Right hindlimb (tissue), 1 donor: ENCODE measurements around the gene SLC1A7.

Experiments
- DNase-seq: peaks from one replicate; pipeline ENCODE4 v3.0.0-alpha.2; 2018

SLC1A7 gene

DNA sequence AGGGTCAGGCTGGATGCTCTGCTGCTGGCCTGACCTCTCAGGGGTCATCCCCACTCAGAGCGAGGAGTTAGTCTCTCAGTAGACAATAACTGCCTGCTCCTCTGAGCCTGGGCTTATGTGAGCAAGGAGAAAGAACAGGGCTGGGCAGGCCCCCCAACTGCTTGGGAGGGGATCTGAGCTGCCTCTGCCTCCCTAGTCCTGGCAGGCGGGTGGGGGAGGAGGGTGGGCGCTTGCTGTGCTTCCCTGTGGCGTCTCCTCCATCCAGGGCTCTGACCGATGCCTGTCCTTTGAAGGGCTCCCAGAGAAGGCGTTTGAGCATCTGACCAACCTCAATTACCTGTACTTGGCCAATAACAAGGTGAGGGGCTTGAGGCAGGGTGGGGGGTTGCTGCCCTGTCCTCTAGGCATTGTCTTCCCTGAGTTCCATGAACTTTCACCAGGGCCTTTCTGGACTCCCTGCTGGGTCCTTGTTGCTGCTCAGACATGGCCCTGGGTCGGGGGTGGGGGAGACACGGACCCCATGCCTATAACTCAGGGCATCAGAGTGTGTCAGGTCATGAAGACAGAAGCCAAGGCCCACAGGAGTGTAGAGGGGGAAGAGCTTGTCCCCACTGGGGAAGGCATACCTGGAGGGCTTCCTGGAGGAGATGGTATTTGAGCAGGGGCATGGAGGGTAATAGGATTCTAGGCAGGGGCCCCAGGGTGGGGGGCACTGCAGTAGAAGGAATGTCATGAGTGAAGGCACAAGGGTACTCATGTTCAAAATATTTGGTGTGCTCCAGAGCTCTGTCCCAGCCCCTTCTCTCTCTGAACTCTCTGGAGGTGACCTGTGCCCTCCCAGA is 67.9 kb downstream of the SLC1A7 start:
- no peak for DNase-seq

DNA sequence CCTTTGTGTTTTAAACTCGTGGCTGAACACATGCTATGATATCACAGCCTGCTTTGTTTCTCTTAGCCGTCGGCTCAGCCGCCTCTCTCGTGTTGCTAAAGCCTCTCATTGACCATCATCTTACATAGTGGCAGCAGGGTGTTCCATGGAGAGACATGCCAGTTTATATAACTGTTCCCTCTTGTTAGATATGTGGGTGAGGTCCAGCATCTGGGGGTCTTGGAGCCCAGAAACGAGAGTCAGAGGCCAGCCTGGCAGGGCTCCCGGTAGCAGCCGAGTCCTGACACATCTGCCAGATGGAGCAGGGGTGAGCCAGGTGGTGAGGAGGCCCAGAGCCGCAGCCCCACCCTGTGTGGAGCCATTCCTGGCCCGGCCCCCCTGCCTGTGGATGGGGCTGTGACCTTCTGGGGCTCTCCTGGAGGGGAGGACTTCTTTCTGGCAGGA is 68.5 kb downstream of the SLC1A7 start:
- DNase-seq = peak; percentile 52

DNA sequence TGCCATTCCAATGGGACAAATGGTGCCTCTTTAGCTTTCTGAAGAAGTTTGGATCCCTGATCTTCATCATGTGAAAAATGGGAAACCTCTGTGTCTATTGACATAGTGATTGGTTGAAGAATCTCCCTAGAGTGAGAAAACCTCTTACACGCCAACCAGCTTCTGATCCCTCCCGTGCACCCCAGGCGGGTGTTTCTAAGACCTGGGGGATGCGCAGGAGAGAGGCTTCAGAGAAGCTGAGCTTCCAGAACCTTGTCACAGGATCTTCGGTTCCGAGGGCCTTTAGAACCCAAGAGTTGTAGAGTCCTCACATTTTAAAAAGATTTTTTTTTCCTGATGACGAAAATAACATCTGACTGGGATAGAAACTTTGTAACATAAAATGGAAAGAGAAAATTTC is 69.2 kb downstream of the SLC1A7 start:
- no peak for DNase-seq

DNA sequence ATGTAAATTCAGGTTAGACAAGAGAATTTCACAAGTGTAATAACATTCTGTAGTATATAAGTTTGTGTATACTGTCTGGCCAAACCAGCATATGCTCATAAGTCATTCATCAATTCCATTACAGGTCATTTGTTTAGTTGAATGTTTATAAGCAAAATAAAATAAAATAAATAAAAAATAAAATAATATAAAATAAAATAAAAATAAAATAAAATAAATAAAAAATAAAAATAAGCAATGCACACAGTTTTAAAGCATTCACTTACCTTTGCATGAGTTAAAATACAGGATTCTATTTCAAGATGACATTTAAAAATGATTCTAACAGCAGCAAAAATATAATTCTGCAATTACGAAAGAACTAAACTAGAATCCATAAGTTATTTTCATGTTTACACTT is 70.5 kb downstream of the SLC1A7 start:
- DNase-seq = no peak

DNA sequence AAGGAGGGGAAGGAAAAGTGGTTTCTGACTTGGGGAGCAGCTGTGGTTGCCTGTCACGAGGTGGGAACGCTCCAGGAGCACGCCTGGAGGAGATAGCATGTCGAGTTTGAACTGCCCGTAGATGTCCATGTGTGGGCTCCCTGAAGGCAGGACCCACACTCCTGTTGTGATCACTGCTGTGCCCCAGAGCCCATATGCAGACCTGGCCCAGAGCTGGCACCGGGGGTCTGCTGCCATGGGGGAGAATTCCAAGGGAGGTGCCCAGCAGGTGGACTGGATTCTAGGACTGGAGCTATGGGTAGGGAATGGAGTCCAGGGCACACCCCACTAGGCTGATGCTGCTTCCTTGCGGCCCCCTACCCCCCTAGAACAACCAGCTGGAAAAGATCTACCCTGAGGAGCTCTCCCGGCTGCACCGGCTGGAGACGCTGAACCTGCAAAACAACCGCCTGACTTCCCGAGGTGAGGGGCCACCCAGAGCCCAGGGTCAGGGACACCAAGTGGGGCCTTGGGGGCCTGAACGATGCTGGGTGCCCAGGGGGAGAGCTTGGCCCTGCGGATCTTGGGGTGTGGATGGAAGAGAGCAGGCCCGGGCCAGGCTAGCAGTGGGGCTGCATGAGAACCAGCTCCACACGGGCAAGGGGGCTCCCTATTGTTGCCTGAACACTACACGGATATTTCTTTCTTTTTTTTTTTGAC is 71.1 kb downstream of the SLC1A7 start:
- peak; percentile 5 for DNase-seq

DNA sequence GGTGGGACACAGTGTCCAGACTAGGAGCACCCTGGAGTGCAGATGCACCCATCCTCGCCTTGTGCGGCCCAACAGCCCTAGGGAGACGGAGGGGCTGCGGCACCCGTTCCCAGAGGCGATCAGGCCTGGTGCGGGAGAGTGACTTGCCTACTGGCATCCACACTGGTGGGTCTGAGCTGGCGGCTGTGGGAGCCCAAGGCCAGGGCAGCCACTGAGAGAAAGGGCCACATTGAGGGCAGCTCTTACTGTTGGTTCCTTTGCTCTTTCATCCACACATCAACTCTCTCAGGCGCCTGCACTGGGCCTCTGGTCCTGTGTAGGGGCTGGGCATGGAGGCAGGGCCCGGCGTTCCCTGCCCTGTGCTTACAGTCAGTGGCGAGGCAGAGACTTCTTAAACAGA is 71.8 kb downstream of the SLC1A7 start:
- DNase-seq = peak; percentile 0

DNA sequence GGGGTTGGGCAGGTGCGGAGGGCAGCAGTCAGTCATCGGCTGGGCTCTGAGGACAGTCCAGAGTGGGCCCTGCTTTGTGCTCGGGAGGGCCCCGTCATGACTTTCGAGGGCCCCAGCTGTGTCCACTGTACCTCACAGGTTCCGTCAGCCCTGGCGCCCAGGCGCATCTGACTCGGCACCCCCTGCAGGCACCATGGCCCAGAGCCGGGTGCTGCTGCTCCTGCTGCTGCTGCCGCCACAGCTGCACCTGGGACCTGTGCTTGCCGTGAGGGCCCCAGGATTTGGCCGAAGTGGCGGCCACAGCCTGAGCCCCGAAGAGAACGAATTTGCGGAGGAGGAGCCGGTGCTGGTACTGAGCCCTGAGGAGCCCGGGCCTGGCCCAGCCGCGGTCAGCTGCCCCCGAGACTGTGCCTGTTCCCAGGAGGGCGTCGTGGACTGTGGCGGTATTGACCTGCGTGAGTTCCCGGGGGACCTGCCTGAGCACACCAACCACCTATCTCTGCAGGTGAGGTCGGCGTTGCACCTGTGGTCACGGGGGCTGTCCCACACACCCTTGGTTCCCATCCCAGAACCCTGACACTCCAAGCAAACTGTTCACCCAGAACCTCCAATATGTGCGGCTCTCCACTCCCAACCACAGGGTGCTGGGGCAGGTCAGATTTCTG is 72.6 kb downstream of the SLC1A7 start:
- DNase-seq = peak; percentile 1

DNA sequence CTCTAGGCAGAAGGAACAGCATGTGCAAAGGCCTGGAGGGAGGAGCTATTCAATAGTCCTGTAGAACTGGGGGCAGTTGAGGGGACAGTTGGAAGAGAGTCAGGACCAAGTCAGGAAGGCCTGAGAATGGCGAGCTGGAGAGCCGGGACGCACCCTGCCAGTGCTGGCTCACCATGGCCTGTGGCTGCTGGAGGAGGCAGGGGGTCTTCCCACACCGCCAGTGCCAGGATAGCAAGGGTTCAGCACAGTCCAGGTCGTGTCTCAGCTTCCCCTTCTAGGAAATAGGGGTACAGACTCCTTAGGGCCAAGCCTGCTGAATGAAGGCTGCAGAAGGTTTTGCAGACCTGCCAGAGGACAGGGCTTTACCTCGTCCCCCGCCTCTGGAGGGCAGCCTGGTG is 73.2 kb downstream of the SLC1A7 start:
- no peak for DNase-seq

DNA sequence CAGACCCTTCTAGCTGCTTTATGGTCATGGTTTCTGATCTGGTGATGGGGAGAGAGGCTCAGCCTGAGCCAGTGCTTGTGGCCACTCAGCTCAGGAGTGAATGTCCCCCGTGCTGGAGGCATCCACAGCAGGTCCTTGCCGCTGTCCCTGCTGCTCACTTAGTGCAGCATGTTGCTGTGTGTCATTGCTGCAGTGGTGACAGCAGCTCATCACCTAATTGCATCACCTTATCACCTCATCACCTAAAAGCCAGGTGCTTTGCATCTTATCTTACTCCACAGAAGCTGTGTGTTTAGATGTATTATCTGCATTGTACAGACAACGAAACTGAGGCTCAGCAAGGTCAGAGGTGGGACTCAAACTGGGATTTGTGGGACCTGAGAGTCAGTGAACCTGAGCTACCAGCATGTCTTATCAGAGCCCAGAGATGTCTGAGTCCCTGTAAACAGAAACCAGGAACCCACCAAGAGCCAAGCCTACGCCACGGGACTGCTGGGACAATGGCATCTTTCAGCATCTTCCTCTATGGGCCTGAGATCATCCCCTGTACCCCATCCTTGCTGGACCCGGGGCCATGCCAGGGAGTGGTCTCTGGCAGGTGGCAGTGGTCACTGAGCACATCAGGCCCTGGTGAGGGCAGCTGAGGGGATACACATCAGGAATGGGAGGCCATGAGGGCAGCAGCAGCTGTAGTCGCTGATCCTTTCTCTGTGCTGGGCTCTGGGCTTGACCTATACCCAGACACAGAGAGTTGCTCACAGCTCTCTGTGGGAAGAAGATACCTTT is 73.9 kb downstream of the SLC1A7 start:
- DNase-seq = no peak

DNA sequence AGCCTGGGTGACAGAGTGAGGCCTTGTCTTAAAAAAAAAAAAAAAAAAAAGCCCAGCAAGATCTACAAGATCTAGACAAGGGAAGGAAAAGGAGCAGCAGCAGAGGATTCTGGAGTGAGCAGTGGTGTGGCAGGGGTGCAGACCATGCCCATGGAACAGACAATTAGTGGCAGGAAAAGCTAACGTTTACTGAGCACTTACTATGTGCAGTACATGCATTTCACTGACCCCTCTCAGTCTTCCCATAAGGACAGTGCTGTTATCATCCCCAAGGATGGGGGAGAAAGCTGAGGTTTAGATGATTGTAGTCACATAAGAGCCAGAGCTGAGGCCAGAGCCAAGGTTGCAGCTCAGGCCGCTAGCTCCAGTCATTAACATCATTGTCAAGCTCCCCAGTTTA is 74.6 kb downstream of the SLC1A7 start:
- DNase-seq = no peak

DNA sequence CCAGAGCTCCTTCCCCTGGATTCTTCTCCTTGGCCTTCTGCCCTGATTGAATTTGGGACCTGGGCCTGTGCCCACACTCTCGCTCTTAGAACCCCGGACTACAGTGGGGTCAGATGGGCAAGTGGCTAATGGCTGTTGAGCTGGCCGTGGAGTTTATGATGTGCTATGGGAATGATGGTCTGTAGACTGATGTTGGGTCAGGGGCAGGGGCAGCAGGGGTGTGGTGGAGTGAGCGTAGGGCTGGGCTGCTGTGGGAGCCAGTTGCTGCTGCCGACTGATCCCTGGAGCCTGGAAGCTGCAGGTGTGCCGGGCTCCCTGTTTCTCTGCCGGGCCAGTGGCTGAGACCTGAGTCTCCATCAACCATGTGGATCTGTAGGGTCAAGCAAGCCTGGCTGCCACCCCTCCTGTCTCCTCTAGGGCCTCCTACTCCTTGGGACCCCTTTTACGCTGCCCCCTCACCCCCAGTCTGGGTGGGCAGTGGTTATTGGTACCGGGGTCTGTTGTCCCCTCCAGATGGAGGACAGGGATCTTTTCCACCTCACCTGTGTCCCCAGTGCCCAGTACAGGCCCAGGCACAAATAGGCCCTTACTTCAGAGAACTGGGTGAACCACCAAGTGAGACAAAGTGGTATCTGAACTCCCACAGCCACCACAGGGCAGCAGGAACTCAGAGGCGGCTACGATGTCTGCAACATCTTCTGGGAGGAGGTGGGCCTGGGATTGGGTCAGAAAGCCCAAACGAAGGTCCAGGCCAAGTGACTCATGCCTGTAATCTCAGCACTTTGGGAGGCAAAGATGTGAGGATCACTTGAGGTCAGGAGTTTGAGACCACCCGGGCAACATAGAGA is 75.3 kb downstream of the SLC1A7 start:
- no peak for DNase-seq

DNA sequence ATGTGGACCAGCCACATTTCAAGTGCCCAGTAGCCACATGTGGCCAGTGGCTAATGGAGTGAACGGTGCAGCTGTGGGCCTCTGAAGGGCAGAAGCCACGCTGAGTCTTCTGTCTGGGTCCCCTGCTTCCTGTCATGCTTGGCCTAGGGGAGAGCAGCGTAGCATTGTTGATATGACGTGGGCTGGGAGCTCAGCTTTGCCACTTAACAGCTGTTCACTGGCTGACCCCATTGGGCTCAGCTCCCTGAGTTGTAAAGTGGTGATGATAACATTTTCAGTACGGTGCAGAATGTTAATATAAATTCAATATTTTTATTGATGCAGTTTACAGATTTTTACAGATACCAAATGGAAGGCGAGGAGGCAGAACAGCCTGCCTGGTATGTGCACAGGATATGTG is 76.0 kb downstream of the SLC1A7 start:
- no peak for DNase-seq

DNA sequence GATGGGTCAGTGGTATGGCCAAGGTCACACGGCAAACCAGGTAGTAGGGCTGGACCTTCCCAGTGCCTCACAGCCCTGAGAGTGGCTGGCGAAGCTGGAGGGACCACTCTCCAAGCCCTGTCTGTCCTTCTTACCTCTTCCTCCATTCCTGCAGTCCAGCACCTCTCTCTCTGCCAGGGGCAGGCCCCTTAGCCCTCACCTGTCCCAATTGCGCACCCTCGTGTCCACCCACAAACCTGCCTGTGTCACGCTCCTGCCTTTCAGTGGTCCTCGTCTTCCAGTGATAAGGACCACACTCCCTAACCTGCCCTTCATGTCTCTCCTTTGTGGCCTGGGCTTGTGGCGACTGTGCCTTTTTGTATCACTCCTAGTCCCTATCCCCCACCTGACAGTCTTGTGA is 77.0 kb downstream of the SLC1A7 start:
- DNase-seq = no peak

DNA sequence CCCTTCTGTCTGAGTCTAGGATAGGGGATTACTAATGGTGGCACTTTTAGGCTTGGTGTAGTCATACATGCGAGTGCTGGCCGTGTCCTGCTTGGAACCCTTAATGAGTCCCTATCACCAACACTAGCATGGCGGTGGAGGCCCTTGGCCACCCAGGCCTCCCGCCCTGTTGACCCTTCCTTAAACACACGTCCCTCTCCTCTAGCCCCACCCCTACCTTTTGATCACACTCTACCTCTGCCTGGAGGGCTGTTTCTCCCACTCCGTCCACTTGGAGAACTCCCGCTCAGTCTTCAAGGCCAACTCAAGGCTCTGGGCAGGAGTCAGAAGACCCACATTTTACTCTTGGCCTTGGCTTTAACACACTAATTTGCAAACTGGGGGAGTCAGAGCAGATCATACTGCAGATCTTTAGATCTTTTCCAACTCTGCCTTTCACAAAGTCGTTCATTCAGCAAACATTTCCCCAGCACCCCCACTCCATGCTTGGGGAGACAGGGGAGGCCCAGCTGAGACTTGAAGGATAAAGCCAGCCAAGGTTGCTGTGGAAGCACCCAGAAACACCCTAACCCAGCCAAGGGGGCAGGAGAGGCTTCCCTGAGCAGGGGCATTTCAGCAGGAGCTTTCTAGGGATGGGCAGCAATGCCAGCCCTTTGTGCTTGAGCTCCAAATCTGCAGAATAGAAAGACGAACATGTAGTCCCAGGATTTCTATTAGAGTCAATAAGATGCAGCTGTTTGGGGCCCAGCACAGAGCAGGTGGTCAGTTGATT is 78.5 kb downstream of the SLC1A7 start:
- no peak for DNase-seq

DNA sequence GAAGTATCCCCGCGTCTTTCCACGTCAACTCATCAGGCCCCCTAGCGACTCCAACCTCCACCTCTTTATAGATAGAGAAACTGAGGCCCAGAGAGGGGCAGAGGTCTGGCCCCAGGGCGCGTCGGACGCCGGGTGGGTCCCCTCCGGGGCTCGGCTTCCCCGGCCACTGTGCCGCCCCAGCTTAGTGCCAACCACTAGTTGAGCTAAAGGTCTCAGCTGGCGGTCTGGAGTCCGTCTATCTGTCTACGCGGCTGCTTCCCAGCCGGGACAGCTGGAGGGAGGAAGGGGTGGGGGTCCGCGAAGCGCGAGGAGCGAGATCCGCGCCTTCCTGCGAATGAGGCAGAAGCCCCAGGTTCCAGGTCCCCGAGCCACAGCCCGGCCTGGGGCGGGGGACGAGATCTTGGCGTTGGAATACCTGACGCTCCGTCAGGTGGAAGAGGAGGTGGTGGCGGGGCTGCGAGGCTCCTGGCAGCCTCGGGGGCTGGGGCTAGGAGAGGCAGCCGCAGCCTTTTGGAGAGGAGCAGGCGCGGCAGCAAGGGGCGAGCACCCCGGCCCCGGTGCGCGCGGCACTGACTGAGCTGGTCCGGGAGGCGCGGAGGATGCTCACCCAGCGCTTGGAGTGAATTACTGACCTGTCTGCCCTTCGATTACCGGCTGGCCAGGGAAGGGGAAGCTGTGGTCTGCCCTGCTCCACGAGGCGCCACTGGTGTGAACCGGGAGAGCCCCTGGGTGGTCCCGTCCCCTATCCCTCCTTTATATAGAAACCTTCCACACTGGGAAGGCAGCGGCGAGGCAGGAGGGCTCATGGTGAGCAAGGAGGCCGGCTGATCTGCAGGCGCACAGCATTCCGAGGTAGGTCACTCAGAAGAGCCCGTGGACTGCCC is 79.5 kb downstream of the SLC1A7 start:
- peak; percentile 48 for DNase-seq

DNA sequence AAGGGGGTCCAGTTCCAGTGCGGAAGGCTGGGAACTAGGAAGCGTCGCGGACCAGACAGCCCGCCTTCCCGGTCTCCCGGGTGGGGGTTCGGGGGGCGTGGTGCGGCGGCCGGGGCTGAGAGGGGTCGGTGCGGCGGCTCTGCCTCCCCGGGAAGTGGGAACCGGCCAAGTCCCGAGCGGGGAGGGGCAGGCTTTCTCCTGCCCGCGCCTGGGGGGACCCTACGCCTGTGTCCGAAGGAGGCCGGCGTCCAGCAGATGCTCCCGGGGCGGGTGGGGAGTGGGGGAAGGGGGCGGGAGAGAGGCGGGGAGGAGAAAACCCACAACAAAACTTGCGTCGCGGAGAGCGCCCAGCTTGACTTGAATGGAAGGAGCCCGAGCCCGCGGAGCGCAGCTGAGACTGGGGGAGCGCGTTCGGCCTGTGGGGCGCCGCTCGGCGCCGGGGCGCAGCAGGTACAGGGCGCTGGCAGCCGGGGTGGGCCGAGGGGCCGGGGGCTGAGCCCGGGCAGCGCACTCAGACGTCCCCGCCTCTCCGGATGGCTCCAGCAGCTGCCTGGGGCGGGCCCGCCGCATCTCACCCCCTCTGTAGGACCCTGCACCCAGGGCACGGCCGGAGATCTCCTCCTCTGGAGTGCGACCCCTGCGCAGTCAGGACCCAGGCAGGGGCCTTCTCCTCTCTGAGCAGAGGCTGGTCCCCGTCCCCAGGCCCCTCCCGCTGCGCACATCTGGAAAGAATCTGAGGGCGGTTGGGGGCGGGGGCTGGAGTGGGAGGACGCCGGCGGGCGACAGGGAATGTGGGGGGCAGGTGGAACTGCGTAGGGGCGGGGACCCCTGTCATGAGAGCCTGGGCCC is 80.4 kb downstream of the SLC1A7 start, which contains the start of gene PODN:
TSS of gene PODN (plus strand) at position 355 of the 849 bp plus-strand sequence. CDS start 7,643 bp downstream, outside the sequence.
- peak; percentile 77 for DNase-seq

DNA sequence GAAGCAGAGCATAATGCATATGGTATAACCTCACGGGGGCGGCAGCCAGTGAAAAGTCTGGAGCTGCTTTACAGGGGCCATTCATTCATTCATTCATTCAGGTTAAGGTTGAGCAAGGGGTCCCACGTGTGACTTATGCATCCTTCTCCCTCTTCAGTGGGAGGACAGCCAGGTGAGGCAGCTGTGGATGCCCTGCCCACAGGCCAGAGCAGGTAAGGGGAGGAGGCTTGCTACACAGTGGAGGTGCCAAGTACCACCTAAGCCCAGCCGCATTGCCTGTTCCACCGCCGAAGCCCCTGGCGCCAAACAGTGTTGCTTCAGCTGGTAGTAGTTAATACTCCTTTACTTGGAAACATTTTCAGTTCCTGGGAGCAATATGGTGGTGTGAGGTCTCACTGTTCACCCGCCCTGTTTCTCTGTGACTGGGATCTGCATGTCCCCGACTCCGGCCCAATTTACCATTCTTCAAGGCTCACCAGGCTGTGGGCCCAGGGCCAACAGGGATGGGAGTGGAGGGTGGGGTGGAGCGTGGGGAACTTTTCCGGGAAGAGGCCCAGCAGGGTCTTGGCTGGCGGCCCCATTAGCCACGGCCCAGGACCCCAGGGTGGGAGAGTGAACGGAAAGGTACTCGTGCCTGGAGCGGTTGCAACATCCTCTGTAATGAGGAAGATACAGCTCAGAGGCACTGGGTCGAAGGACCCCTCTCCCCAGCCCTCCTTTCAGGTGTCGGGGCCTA is 81.1 kb downstream of the SLC1A7 start:
- peak; percentile 66 for DNase-seq

DNA sequence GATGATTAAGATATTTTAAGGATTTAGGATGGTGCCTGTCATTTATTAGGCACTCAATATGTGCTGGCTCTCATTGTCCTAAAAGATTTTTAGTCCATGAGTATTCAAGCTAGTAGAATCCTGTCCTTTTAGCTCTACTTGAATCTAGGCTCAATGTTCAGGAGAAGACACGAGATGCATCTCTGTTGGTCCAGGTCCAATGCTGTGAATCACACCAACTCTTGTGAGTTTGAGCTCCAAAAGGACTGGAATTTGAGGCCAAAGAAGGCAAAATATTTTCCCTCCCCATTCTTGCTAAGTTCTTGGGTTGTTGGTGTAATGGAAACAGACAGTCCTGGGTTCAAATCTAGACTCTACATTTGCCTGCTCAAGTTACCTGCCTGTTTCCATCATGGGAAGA is 81.9 kb downstream of the SLC1A7 start:
- DNase-seq = no peak
